ENCODE results near the gene RHPN2. TPM values are rescaled to one million over a fixed set of nuclear protein-coding genes. Genes with fewer than 3 reads are reported as not detected.
A peak's percentile ranks its signal among the peaks of the same experiment; 100 is the strongest.

The RHPN2 gene
- total and polyA plus RNA-seq, 2 donors (not counting 3 experiments of a cell fraction or from before 2014, with no cell fraction given), result 2.3 to 2.7 TPM

GRCh38 chr19:32976223-32976805 lies 88.4 kb downstream of the RHPN2 start:
- no peaks in the 10 kb centered on the region for H3K27me3 ChIP-seq (ENCODE audit: control insufficient read depth in 2 of 2, insufficient read depth in 2 of 2, low read length in 2 of 2)
- no TSS peak for BruUV-seq (replicated peaks)
- H3K9ac ChIP-seq (replicated peaks; ENCODE audit: extremely low read depth, insufficient read depth, low read length), result no peak overlapping the region
- dilution Hi-C loops (cut with MboI; ENCODE audit: extremely low pct_ligation_motif_present, low sequenced_read_pairs), result no loop called here
- TF ChIP-seq MAX (IDR thresholded peaks at IDR 0.05; ENCODE audit: insufficient read depth, insufficient read length), result no peak
- peak; percentile 76 to 80 for TF ChIP-seq CTCF (IDR thresholded peaks at IDR 0.05; ENCODE audit: extremely low read depth in 1 of 2, insufficient read depth in 1 of 2, low read depth in 1 of 2, low read length in 2 of 2)
- TF ChIP-seq GATA2 (IDR thresholded peaks at IDR 0.05; ENCODE audit: insufficient read depth, insufficient read length, low read depth, low read length), result no peak
- TF ChIP-seq POLR2A (IDR thresholded peaks at IDR 0.05; ENCODE audit: low read depth, low read length), result no peak
- no peaks in the 10 kb centered on the region for H3K9me1 ChIP-seq (replicated peaks; ENCODE audit: control insufficient read depth, extremely low read depth, insufficient read depth, low read length)
- peaks cover 4% of the 10 kb centered on the region for H3K79me2 ChIP-seq (ENCODE audit: control insufficient read depth, insufficient read depth, low read length)
- POLR2A ChIA-PET, result no interaction called here
- H3K4me2 ChIP-seq (ENCODE audit: insufficient read depth, low read length), result no peak overlapping the region
- H3K9me3 ChIP-seq (replicated peaks; ENCODE audit: control insufficient read depth, insufficient read depth, low read length), result no peaks in the 10 kb centered on the region
- peak; percentile 90 for FAIRE-seq
- DNase-seq (ENCODE audit: low read depth, low spot score), result peak; percentile 79
- no peaks in the 10 kb centered on the region for H4K20me1 ChIP-seq (replicated peaks; ENCODE audit: control insufficient read depth, extremely low read depth, insufficient read depth, low read length)
- intact Hi-C loops (cut with micrococcal nuclease), result loop anchor here (1.0 to 10.0 kb wide), 3 partner anchors 108 to 200 kb away; partner anchors contain the start of gene GPATCH1
- H3K4me3 ChIP-seq (replicated peaks in 1 of 3; ENCODE audit: insufficient read depth in 1 of 3, low read depth in 1 of 3, low read length in 3 of 3), result no peak overlapping the region
- no peak overlapping the region for H3K27ac ChIP-seq (ENCODE audit: insufficient read depth, low read depth, low read length)
- CTCF ChIA-PET, result interaction anchor here (0.6 to 4.3 kb wide), 20 partner anchors 9 to 208 kb away, joined by 3 to 37 read pairs (median 4); partner anchors contain the start of gene GPATCH1
- peaks cover 10% of the 10 kb centered on the region for H3K4me1 ChIP-seq (ENCODE audit: control insufficient read depth, extremely low read depth, insufficient read depth, low read length)
- H2AFZ ChIP-seq (ENCODE audit: low read depth, low read length), result no peak overlapping the region
- no peaks in the 10 kb centered on the region for H3K36me3 ChIP-seq (ENCODE audit: control insufficient read depth in 2 of 2, extremely low read depth in 1 of 2, insufficient read depth in 2 of 2, low read length in 2 of 2)
